ENCODE measurements around the gene RUFY4. TPM values are rescaled to one million over a fixed set of nuclear protein-coding genes. Genes with fewer than 3 reads are reported as not detected.

Gene RUFY4
- total and polyA plus RNA-seq, 2 experiments from 2014 or later: 0.27 TPM; not detected in 1

DNA sequence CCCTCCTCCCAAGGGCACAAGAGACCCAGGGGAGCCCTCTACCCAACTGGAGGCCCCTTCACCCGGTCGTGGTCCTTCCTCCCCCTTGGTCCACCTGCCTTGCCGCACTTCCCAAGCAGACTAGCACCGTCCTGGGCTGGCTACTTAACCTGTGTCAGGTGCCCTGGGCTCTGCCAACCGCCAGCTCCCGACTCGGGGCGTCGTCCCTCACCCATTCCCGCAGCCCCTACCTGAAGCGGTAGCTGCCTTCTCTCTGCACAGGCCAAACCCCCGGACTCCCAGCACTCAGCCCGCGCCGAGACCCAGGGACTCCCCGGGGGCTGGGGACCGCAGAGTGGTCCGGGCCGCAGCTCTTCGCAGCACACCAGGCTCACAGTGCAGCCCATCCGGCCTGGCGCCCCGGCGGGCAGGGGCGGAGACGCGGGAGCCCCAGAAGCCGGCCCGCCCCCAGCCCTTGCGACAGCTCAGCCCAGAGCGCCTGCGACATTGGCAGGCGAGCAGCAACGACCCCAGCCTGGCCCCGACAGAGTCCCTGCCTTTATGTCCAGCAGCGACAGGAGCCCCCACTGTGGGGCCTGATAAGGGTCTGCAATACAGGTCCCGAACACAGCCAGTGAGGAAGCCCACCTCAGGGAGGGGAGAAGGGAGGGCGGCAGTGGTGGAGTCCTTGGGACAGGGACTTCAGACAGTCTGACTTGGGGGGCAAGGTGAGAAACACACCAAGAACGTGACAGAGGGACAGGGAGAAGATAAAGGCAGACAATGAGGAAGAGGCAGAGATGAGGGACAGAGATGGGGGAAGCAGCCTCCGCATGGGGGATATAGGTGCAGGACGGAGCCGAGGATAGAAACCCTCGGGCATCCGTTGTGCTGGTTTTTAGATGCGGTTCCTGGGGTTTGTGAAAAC lies 35.2 kb upstream of the RUFY4 start:
- peaks cover 22% of the 10 kb centered on the region for H3K27me3 Mint-ChIP-seq (ENCODE audit: insufficient read depth, low read depth, poor library complexity)

More for the DNA sequence above, 35.2 kb upstream of the RUFY4 start:
- Histone ChIP-seq H3K9me2 (ENCODE audit: insufficient read depth) (no peaks in the 10 kb centered on the region), H2AFZ (peak overlapping the region; percentile 100), H3K4me3 (peak overlapping the region; percentile 78), H3K27ac (ENCODE audit: low read depth) (no peak overlapping the region), H4K20me1 (replicated peaks; ENCODE audit: insufficient read depth) (no peaks in the 10 kb centered on the region), H3K27me3 (ENCODE audit: insufficient read depth) (peaks cover 27% of the 10 kb centered on the region), H3F3A (replicated peaks; ENCODE audit: low read depth) (no peaks in the 10 kb centered on the region), H3K4me1 (ENCODE audit: insufficient read depth) (peaks cover 3% of the 10 kb centered on the region; the same call in 1 of the 2 replicates), H3K4me2 (peak overlapping the region; percentile 98), H3K36me3 (ENCODE audit: insufficient read depth) (no peaks in the 10 kb centered on the region), H3K79me2 (replicated peaks; ENCODE audit: insufficient read depth) (no peaks in the 10 kb centered on the region)
- DNase-seq (ENCODE audit: low spot score): peak; percentile 68
- TF ChIP-seq ZNF331 (CRISPR knock-in tag; IDR thresholded peaks at IDR 0.05; ENCODE audit: low read depth) (no peak), EZH2phosphoT487 (IDR thresholded peaks at IDR 0.05; ENCODE audit: unreplicated experiment) (peak; percentile 48), CREB1 (CRISPR knock-in tag; IDR thresholded peaks at IDR 0.05; ENCODE audit: low read depth) (no peak), NANOG (IDR thresholded peaks at IDR 0.05; ENCODE audit: borderline replicate concordance) (no peak), STAT1 (IDR thresholded peaks at IDR 0.05; ENCODE audit: unreplicated experiment) (no peak), ZNF114 (CRISPR knock-in tag; IDR thresholded peaks at IDR 0.05) (no peak)
- TF ChIP-seq, protein P1, sequence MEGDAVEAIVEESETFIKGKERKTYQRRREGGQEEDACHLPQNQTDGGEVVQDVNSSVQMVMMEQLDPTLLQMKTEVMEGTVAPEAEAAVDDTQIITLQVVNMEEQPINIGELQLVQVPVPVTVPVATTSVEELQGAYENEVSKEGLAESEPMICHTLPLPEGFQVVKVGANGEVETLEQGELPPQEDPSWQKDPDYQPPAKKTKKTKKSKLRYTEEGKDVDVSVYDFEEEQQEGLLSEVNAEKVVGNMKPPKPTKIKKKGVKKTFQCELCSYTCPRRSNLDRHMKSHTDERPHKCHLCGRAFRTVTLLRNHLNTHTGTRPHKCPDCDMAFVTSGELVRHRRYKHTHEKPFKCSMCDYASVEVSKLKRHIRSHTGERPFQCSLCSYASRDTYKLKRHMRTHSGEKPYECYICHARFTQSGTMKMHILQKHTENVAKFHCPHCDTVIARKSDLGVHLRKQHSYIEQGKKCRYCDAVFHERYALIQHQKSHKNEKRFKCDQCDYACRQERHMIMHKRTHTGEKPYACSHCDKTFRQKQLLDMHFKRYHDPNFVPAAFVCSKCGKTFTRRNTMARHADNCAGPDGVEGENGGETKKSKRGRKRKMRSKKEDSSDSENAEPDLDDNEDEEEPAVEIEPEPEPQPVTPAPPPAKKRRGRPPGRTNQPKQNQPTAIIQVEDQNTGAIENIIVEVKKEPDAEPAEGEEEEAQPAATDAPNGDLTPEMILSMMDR (conservative IDR thresholded peaks at IDR 0.05; ENCODE audit: low read depth in 2 of 2): no peak
- TF ChIP-seq, protein P2, sequence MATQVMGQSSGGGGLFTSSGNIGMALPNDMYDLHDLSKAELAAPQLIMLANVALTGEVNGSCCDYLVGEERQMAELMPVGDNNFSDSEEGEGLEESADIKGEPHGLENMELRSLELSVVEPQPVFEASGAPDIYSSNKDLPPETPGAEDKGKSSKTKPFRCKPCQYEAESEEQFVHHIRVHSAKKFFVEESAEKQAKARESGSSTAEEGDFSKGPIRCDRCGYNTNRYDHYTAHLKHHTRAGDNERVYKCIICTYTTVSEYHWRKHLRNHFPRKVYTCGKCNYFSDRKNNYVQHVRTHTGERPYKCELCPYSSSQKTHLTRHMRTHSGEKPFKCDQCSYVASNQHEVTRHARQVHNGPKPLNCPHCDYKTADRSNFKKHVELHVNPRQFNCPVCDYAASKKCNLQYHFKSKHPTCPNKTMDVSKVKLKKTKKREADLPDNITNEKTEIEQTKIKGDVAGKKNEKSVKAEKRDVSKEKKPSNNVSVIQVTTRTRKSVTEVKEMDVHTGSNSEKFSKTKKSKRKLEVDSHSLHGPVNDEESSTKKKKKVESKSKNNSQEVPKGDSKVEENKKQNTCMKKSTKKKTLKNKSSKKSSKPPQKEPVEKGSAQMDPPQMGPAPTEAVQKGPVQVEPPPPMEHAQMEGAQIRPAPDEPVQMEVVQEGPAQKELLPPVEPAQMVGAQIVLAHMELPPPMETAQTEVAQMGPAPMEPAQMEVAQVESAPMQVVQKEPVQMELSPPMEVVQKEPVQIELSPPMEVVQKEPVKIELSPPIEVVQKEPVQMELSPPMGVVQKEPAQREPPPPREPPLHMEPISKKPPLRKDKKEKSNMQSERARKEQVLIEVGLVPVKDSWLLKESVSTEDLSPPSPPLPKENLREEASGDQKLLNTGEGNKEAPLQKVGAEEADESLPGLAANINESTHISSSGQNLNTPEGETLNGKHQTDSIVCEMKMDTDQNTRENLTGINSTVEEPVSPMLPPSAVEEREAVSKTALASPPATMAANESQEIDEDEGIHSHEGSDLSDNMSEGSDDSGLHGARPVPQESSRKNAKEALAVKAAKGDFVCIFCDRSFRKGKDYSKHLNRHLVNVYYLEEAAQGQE (IDR thresholded peaks at IDR 0.05; ENCODE audit: unreplicated experiment): no peak
- TF ChIP-seq, protein P3, sequence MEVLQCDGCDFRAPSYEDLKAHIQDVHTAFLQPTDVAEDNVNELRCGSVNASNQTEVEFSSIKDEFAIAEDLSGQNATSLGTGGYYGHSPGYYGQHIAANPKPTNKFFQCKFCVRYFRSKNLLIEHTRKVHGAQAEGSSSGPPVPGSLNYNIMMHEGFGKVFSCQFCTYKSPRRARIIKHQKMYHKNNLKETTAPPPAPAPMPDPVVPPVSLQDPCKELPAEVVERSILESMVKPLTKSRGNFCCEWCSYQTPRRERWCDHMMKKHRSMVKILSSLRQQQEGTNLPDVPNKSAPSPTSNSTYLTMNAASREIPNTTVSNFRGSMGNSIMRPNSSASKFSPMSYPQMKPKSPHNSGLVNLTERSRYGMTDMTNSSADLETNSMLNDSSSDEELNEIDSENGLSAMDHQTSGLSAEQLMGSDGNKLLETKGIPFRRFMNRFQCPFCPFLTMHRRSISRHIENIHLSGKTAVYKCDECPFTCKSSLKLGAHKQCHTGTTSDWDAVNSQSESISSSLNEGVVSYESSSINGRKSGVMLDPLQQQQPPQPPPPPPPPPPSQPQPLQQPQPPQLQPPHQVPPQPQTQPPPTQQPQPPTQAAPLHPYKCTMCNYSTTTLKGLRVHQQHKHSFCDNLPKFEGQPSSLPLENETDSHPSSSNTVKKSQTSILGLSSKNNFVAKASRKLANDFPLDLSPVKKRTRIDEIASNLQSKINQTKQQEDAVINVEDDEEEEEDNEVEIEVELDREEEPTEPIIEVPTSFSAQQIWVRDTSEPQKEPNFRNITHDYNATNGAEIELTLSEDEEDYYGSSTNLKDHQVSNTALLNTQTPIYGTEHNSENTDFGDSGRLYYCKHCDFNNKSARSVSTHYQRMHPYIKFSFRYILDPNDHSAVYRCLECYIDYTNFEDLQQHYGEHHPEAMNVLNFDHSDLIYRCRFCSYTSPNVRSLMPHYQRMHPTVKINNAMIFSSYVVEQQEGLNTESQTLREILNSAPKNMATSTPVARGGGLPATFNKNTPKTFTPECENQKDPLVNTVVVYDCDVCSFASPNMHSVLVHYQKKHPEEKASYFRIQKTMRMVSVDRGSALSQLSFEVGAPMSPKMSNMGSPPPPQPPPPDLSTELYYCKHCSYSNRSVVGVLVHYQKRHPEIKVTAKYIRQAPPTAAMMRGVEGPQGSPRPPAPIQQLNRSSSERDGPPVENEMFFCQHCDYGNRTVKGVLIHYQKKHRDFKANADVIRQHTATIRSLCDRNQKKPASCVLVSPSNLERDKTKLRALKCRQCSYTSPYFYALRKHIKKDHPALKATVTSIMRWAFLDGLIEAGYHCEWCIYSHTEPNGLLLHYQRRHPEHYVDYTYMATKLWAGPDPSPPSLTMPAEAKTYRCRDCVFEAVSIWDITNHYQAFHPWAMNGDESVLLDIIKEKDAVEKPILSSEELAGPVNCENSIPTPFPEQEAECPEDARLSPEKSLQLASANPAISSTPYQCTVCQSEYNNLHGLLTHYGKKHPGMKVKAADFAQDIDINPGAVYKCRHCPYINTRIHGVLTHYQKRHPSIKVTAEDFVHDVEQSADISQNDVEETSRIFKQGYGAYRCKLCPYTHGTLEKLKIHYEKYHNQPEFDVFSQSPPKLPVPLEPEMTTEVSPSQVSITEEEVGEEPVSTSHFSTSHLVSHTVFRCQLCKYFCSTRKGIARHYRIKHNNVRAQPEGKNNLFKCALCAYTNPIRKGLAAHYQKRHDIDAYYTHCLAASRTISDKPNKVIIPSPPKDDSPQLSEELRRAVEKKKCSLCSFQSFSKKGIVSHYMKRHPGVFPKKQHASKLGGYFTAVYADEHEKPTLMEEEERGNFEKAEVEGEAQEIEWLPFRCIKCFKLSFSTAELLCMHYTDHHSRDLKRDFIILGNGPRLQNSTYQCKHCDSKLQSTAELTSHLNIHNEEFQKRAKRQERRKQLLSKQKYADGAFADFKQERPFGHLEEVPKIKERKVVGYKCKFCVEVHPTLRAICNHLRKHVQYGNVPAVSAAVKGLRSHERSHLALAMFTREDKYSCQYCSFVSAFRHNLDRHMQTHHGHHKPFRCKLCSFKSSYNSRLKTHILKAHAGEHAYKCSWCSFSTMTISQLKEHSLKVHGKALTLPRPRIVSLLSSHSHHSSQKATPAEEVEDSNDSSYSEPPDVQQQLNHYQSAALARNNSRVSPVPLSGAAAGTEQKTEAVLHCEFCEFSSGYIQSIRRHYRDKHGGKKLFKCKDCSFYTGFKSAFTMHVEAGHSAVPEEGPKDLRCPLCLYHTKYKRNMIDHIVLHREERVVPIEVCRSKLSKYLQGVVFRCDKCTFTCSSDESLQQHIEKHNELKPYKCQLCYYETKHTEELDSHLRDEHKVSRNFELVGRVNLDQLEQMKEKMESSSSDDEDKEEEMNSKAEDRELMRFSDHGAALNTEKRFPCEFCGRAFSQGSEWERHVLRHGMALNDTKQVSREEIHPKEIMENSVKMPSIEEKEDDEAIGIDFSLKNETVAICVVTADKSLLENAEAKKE (CRISPR knock-in tag; IDR thresholded peaks at IDR 0.05): no peak
- Mint-ChIP-seq H3K36me3 (ENCODE audit: low read depth) (no peaks in the 10 kb centered on the region), H3K27ac (no peak overlapping the region), H3K4me3 (peak overlapping the region; percentile 68), H3K4me1 (peaks cover 20% of the 10 kb centered on the region; the same call in 2 of the 3 replicates), H3K9me3 (no peaks in the 10 kb centered on the region)
- peak; percentile 71 for ATAC-seq

All from GM23338 (cell line).